Activated T-cell treated with anti-CD3 and anti-CD28 coated beads, Interleukin-2, amount 50 U/mL, for 72 hours (primary cell): ENCODE results near the gene CFAP74. TPM values are rescaled to one million over a fixed set of nuclear protein-coding genes. Genes with fewer than 3 reads are reported as not detected.
A peak's percentile ranks its signal among the peaks of the same experiment; 100 is the strongest.

Source experiments
- ATAC-seq, 2 donors: fragments of 150-1000 bp; cut with Tn5 transposase; replicated peaks in 1 of 2; 2 replicates each; pipeline ENCODE4 v1.10.0; 2021; ENCODE audit warnings: moderate library complexity in 2 of 2, mild to moderate bottlenecking in 1 of 2
- DNase-seq, 2 donors: peaks; one replicate each; pipeline ENCODE4 v3.0.0; 2021 to 2022; ENCODE audit warnings: mixed read lengths in 1 of 2
- H3K27ac Mint-ChIP-seq: one replicate; pipeline ENCODE4 v1.8.0; 2022; ENCODE audit warnings: mild to moderate bottlenecking, moderate library complexity, mixed read lengths
- H3K27me3 Mint-ChIP-seq: one replicate; pipeline ENCODE4 v1.8.0; 2022; ENCODE audit warnings: low read depth, mixed read lengths
- H3K36me3 Mint-ChIP-seq, 2 donors: one replicate each; pipeline ENCODE4 v1.8.0; 2022; ENCODE audit warnings: mixed read lengths in 2 of 2, mild to moderate bottlenecking in 1 of 2; ENCODE audit not compliant: insufficient read depth in 2 of 2
- H3K4me1 Mint-ChIP-seq: one replicate; pipeline ENCODE4 v1.8.0; 2022; ENCODE audit warnings: low read depth, mixed read lengths
- H3K4me3 Mint-ChIP-seq, 2 donors: one replicate each; pipeline ENCODE4 v1.8.0; 2022; ENCODE audit warnings: mild to moderate bottlenecking in 2 of 2, mixed read lengths in 2 of 2, moderate library complexity in 2 of 2
- H3K9me3 Mint-ChIP-seq, 2 donors: one replicate each; pipeline ENCODE4 v1.8.0; 2022; ENCODE audit warnings: mixed read lengths in 2 of 2
- total RNA-seq, 2 donors: library from RNA; stranded (reverse); gene quantifications; one replicate each; pipeline ENCODE4 v1.2.3, GENCODE V29; 2022

Gene CFAP74
- total RNA-seq, 2 donors from 2014 or later, result not detected

DNA sequence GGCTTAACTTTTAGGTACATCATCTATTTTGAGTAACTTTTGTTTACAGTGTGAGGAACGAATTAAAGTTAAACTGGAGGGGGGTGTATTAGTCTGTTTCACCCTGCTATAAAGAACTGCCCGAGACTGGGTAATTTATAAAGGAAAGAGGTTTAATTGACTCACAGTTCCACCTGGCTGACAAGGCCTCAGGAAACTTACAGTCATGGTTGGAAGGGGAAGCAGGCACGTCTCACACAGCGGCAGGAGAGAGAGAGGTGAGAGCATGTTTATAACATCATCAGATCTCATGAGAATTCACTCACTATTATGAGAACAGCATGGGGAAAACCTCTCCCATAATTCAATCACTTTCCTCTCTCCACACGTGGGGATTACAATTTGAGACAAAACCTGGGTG lies 52.6 kb downstream of the CFAP74 start:
- Mint-ChIP-seq H3K36me3 (peaks cover 0 to 9% of the 10 kb centered on the region in 2 donors), H3K27ac (no peak overlapping the region), H3K4me1 (peaks cover 6% of the 10 kb centered on the region), H3K27me3 (peaks cover 8% of the 10 kb centered on the region), H3K4me3 (no peak overlapping the region), H3K9me3 (peaks cover 1 to 9% of the 10 kb centered on the region in 2 donors)
- no peak for DNase-seq
- no peak for ATAC-seq

DNA sequence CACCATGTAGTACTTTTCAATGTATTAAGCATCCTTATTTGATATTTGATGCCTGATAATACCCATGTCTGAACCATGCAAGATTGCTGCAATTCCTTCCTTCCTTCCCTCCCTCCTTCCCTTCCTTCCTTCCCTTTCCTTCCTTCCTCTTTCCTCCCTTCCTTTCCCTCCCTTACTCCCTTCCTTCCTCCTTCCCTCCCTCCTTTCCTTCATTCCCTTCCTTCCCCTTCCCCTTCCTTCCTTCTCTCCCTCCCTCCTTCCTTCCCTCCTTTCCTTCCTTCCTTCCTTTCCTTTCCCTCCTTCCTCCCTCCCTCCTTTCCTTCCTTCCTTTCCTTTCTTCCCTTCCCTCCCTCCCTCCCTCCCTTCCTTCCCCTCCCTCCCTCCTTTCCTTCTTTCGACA lies 54.8 kb downstream of the CFAP74 start:
- peaks cover 2% of the 10 kb centered on the region for H3K4me1 Mint-ChIP-seq
- H3K9me3 Mint-ChIP-seq, result peaks cover 1 to 6% of the 10 kb centered on the region in 2 donors
- H3K36me3 Mint-ChIP-seq, result peaks cover 0 to 7% of the 10 kb centered on the region in 2 donors
- H3K4me3 Mint-ChIP-seq, result no peak overlapping the region
- peaks cover 8% of the 10 kb centered on the region for H3K27me3 Mint-ChIP-seq
- DNase-seq, result no peak
- H3K27ac Mint-ChIP-seq, result no peak overlapping the region
- no peak for ATAC-seq

DNA sequence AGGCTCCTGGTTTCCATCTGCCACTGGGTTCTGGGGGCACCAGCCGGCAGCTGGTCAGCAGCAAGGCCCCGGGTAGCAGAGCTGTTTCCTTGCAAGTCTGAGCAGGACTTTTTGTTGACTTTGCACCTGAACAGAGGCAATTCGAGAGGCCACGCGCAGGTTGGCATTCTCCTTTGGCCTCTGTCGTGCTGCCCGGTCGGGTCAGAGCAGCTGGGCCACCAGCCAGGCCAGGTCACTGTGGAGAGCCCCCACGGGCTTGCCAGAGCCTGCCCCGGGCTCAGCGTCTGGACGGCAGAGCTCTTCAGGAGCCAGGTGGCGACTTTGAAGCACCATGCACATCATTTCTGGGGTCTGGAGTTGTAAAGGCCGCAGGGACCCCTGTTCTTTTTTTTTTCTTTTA lies 56.1 kb downstream of the CFAP74 start:
- Mint-ChIP-seq H3K9me3 (peaks cover 1 to 6% of the 10 kb centered on the region in 2 donors), H3K36me3 (peaks cover 0 to 7% of the 10 kb centered on the region in 2 donors), H3K4me1 (peaks cover 4% of the 10 kb centered on the region), H3K27ac (no peak overlapping the region), H3K27me3 (peaks cover 8% of the 10 kb centered on the region), H3K4me3 (no peak overlapping the region)
- DNase-seq, result no peak
- ATAC-seq, result no peak

DNA sequence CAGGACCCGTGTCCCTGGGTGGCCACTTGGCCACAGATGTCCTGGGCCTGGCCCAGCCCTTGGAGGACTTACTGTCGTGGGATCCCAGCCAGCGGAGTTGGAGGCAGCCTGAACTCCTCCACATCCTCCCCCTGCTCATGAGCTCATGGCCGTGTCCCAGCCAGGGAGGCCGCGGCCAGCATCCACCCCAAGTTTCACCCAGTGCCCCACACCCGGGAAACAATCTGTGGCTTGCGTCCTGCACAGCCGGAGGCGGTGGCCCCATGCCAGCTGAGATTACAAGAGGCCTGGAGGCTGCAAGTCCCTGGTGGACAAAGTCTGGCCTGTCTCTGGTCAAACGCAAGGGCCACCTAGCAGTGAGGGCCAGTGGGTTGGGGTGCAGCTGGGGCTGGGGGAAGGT lies 57.0 kb downstream of the CFAP74 start:
- Mint-ChIP-seq H3K4me1 (peaks cover 4% of the 10 kb centered on the region), H3K27me3 (peaks cover 8% of the 10 kb centered on the region), H3K36me3 (peaks cover 0 to 7% of the 10 kb centered on the region in 2 donors), H3K4me3 (no peak overlapping the region), H3K9me3 (peaks cover 1 to 3% of the 10 kb centered on the region in 2 donors), H3K27ac (no peak overlapping the region)
- no peak for ATAC-seq
- no peak for DNase-seq

DNA sequence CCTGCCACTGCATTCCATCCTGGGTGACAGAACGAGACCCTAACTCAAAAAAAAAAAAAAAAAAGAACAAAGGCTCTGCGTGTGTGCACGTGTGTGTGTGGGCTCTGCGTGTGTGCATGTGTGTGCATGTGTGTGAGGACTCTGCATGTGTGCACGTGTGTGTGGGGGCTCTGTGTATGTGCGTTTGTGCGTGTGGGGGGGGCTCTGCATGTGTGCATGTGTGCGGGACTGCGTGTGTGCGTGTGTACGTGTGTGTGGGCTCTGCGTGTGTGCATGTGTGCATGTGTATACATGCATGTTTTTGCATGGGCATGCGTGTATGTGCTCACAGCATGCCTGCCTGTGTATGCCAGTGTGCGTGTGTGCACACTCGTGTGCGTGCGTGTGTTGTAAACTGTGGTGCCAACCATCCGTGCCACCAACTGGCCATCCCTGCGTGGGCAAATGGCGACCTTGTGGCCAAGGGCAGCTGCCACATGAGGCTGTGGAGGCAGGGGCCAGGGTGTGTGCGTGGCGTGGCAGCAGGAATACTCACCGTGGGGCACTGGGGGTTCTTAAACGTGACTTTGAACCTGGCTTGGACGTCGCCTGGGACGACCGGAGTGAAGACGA lies 57.7 kb downstream of the CFAP74 start:
- no peak overlapping the region for H3K27ac Mint-ChIP-seq
- peaks cover 8% of the 10 kb centered on the region for H3K27me3 Mint-ChIP-seq
- no peak overlapping the region for H3K4me3 Mint-ChIP-seq
- H3K9me3 Mint-ChIP-seq, result peaks cover 0 to under 1% of the 10 kb centered on the region in 2 donors
- no peak for ATAC-seq
- peaks cover 0 to 3% of the 10 kb centered on the region in 2 donors for H3K36me3 Mint-ChIP-seq
- peaks cover 4% of the 10 kb centered on the region for H3K4me1 Mint-ChIP-seq
- no peak for DNase-seq

DNA sequence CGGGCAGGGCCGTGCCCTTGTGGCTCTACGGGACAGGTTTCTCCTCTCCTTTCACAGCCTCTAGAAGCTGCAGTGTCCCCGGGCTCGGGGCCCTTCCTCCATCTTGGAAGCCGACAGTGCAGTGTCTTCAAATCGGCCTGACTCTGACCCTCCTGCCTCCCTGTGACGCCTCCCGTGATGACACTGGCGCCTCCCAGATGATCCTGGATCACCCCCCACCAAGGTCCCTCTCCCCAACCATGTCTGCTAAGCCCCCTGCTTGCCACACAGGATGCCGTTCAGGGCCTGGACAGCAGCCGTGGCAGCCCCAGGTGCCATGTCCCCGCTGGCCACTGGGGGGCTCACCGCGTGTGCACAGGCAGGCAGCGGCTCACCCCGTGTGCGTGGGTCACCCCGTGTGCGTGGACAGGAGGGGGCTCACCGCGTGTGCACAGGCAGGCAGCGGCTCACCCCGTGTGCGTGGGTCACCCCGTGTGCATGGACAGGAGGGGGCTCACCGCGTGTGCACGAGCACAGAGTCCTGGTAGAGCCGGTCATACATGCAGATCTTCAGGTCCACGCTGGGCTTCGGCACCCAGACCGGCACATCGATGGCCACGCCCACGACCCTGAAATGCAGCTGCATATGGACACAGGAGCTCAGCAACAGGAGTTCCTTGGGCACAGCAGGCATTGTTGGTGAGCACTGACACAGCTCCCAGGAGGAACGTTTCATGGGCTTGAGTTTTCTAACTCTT lies 59.6 kb downstream of the CFAP74 start:
- peaks cover 4% of the 10 kb centered on the region for H3K4me1 Mint-ChIP-seq

DNA sequence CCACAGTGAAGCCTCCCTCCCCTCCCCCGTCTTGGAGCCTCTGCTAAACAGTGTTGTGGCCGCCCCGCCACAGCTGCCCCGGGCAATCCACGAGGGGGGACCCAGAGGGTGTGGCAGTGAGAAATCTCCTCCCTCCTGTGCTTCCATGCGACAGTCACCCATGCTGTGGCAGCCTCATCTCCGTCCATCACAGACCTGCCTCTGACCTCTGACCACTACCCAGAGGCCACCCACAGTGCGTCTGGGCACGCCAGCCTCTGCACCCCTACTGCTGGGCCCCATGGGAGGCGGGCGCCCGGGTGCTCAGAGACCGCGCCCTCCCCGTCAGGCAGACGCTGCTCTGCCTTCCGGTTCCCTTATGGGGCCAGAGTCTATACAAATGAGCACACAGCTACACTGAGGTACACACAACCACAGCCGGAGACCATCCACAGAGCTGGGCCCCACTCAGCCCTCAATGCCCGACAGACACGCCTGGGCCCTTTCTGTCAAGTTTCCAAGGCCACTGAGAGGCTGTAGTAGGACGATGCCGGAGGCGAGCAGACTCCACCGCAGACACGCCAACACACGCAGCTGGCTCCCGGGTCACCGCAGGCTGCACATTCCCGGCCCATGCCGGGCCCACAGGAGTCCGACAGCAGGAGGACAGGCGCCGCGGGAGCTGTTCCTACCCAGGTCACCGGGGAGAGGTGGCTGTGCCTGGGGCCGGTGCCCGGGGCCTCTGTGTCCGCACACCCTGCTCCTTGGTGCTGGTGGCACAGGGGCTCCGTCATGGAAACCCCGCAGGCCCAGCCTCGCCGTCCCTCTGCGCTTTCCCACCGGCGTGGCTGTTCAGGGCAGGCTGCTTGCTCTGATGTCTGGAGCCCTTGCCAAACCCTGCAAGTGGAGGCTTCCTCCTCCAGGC lies 60.6 kb downstream of the CFAP74 start:
- Mint-ChIP-seq H3K4me3 (no peak overlapping the region), H3K4me1 (peaks cover 4% of the 10 kb centered on the region)
- no peak for DNase-seq

More for the DNA sequence above, 59.6 kb downstream of the CFAP74 start:
- Mint-ChIP-seq H3K9me3 (no peaks in the 10 kb centered on the region), H3K27me3 (no peaks in the 10 kb centered on the region), H3K4me3 (peak overlapping the region in 1 of 2 donors; percentile 67), H3K36me3 (no peaks in the 10 kb centered on the region), H3K27ac (no peak overlapping the region)
- ATAC-seq, result peak; percentile 73 to 85
- DNase-seq, result peak; percentile 56 to 59

DNA sequence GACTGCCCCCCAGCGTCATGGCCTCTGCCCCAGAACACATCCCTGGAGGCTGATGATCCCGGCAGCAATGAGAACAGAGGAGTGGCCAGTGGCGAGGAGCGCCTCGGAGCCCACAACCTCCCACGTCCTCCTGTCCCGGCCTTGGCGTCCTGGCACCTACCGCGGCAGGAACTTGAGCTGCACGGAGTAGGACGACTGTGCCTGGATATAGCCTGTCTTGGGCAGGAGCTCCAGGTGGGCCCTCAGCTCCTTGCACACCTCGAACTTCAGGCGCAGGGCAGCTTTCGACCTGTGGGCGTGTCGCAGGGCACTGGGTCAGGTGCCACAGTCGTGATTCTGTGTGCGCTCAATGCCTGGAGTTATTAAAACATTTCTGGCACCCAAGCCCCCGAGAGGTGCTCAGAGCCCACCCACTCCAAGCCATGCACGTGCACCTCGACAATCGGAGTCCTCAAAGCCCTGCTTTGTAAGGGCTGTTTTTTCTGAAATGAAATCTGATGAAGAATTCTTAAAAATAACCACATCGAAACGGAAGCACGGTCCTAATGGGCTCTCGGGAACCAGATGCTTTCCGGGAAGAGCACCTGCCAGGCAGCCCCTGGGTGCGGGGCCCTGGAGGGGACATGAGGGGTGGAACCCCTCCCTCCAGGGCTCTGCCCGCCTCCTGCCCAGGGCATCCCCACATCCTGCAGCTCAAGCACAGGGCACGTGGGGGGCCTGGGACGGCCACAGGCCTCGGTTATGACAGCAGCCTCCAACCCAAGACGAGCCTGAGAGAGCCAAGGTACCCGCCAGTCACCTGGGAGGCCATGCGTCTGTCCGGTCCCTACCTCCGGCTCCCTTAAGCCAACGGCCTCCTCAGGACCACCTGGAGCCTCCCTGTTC lies 61.5 kb downstream of the CFAP74 start:
- no peaks in the 10 kb centered on the region for H3K36me3 Mint-ChIP-seq
- no peaks in the 10 kb centered on the region for H3K27me3 Mint-ChIP-seq
- H3K4me1 Mint-ChIP-seq, result peaks cover 4% of the 10 kb centered on the region
- H3K4me3 Mint-ChIP-seq, result no peak overlapping the region
- H3K9me3 Mint-ChIP-seq, result no peaks in the 10 kb centered on the region
- DNase-seq (no peak), ATAC-seq (no peak)
- H3K27ac Mint-ChIP-seq, result no peak overlapping the region

More for the DNA sequence above, 60.6 kb downstream of the CFAP74 start:
- Mint-ChIP-seq H3K27ac (no peak overlapping the region), H3K36me3 (no peaks in the 10 kb centered on the region), H3K27me3 (no peaks in the 10 kb centered on the region), H3K9me3 (no peaks in the 10 kb centered on the region)
- no peak for ATAC-seq

DNA sequence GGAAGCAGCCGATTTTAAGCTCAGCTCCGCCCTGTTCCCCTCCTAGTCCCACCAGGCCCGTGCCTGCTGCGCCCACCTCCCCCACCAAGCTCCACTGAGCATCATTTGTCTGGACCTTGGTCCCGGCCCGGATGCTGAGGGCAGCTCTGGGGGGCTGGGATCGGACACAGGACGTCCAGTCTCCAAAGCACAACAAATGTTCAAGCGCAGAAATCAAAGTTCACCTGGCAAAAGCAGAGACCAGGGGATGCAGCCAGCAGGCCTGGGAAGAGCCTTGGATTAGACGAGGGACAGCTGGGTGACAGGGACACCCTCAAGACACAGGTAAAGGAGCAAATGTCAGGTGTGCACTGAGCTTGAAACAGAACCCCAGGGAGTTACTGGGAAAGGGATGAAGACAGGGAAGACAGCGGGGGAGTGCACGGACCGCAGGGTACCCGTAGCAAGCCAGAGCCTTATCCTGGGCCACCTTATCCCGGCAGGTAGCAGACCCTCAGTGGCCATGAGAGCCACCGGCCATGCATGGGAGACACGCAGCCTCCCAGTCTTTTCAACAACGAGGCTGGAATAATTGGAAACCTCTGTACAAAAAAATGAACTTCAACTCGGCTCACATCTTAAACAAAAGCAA lies 62.3 kb downstream of the CFAP74 start:
- H3K27me3 Mint-ChIP-seq, result no peaks in the 10 kb centered on the region
- ATAC-seq, result no peak
- no peak overlapping the region for H3K4me3 Mint-ChIP-seq
- DNase-seq, result no peak
- no peaks in the 10 kb centered on the region for H3K36me3 Mint-ChIP-seq
- peaks cover 4% of the 10 kb centered on the region for H3K4me1 Mint-ChIP-seq
- no peaks in the 10 kb centered on the region for H3K9me3 Mint-ChIP-seq
- H3K27ac Mint-ChIP-seq, result no peak overlapping the region

DNA sequence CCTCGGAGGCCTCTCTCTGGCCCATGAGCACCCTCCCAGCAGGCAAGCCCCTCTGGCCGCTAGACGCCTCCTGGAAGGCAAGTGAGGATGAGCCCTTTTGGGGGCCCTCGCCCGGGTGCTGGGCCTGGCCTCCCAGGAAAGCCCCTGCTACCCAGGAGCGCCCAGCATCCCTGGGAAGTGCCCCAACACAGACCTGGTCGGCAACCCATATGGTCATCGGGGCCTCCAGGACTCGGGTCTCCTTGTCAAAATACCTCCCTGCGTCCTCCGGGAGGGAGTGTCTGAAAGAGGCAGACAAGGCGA lies 63.5 kb downstream of the CFAP74 start:
- peaks cover 4% of the 10 kb centered on the region for H3K4me1 Mint-ChIP-seq
- no peak for DNase-seq
- no peaks in the 10 kb centered on the region for H3K36me3 Mint-ChIP-seq
- H3K4me3 Mint-ChIP-seq, result no peak overlapping the region
- peaks cover 0 to 2% of the 10 kb centered on the region in 2 donors for H3K9me3 Mint-ChIP-seq
- peaks cover 8% of the 10 kb centered on the region for H3K27me3 Mint-ChIP-seq
- no peak overlapping the region for H3K27ac Mint-ChIP-seq
- no peak for ATAC-seq

DNA sequence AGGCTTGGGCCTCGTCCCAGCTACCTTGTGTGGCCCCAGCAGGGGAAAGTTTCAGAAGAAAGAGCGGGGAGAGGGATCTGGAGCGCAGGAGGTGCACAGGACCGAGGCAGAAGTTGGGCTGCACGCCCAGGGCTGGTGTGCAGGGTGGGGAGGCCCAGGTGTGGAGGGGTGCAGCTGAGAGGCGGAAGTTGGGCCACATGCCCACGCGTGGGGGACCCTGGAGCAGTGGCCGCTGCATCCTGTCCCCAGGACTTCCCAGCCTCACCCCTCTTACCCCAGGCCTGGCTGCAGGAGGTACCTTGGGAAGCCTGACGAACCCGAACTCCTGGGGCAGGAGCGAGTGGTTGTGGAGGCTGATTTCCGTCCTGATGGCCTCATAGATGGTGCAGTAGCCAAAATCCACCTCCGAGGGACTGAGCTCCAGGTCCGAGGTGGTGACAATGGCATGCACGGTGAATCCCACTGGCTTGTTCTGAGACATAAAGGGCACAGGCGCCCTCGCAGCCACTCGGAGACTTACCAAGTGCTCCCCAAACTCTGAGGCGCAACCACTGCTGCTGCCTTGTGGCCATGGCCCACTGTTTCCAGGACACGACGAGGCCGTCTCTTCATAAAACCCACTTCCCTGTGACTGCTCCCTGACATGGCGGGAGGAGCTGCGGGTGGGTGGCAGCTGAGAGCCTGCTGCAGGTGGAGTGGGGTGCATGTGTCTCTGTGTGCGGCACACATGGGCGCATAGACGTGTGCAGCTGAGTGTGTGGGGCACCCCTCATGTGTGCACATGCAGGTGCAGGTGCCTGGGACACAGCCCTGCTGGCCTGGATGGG lies 64.1 kb downstream of the CFAP74 start:
- DNase-seq, result no peak
- Mint-ChIP-seq H3K36me3 (no peaks in the 10 kb centered on the region), H3K4me1 (peaks cover 4% of the 10 kb centered on the region), H3K4me3 (no peak overlapping the region), H3K27me3 (peaks cover 10% of the 10 kb centered on the region), H3K9me3 (peaks cover 0 to 7% of the 10 kb centered on the region in 2 donors), H3K27ac (no peak overlapping the region)
- no peak for ATAC-seq
